T-cell (primary cell): ENCODE measurements around the gene ENPP5. TPM values are rescaled to one million over a fixed set of nuclear protein-coding genes. Genes with fewer than 3 reads are reported as not detected.
"Not testable (repeated sequence)": the region's sequence is repeated elsewhere in the genome, so short reads cannot be mapped to it uniquely, and the experiment has no call there.

Experiments
- ATAC-seq, 4 experiments: fragments of 200-7000 bp in 3 of 4; fragments of 150-1000 bp in 1 of 4; cut with Tn5 transposase; replicated peaks in 1 of 4; 1 replicate in 3 of 4; 2 replicates in 1 of 4; pipeline ENCODE4 v1.10.0; 2021; ENCODE audit warnings: moderate library complexity in 3 of 4, mild to moderate bottlenecking in 2 of 4, moderate number of reproducible peaks in 1 of 4
- CTCF ChIA-PET, 2 donors: fragments of 300-600 bp; sonication (Branson Sonifier 250); formaldehyde crosslinking; loops; one replicate each; lab custom pipeline; 2022; ENCODE audit warnings: antibody characterized with exemption in 2 of 2; lab: Charles Lee
- POLR2A ChIA-PET, 2 donors: fragments of 300-600 bp; sonication (Branson Sonifier 250); formaldehyde crosslinking; loops; one replicate each; lab custom pipeline; 2022; ENCODE audit warnings: antibody characterized with exemption in 2 of 2; lab: Charles Lee
- DNase-seq, 35 experiments: peaks; one replicate each; pipeline versions ENCODE4 v3.0.0 to v3.0.0-alpha.2; 2013 to 2023
- H3K27ac ChIP-seq: one replicate; pipeline ENCODE4 v1.5.1; 2013; ENCODE audit warnings: low read length
- H3K27me3 ChIP-seq, 2 experiments: replicated peaks in 1 of 2; 1 replicate in 1 of 2; 2 replicates in 1 of 2; pipeline versions ENCODE4 v1.6.1 to v1.7.0; 2013; ENCODE audit warnings: low read length in 1 of 2, mixed read lengths in 1 of 2; ENCODE audit not compliant: control insufficient read depth in 2 of 2, insufficient read depth in 2 of 2; ENCODE audit errors: extremely low read depth in 1 of 2
- H3K36me3 ChIP-seq, 2 donors: 1 replicate in 1 of 2; 2 replicates in 1 of 2; pipeline versions ENCODE4 v1.6.1 to v1.7.0; 2013; ENCODE audit warnings: low read length in 1 of 2; ENCODE audit not compliant: control insufficient read depth in 2 of 2, insufficient read depth in 1 of 2; ENCODE audit errors: extremely low read depth in 1 of 2
- H3K4me1 ChIP-seq, 2 experiments: 1 replicate in 1 of 2; 2 replicates in 1 of 2; pipeline versions ENCODE4 v1.6.1 to v1.7.0; 2013; ENCODE audit warnings: low read length in 2 of 2, mixed read lengths in 1 of 2; ENCODE audit not compliant: insufficient read depth in 2 of 2, control insufficient read depth in 1 of 2; ENCODE audit errors: extremely low read depth in 1 of 2
- H3K4me3 ChIP-seq, 2 donors: 1 replicate in 1 of 2; 2 replicates in 1 of 2; pipeline versions ENCODE4 v1.5.1 to v1.7.0; 2013; ENCODE audit warnings: mild to moderate bottlenecking in 2 of 2, low read length in 1 of 2, moderate library complexity in 1 of 2; ENCODE audit not compliant: control insufficient read depth in 1 of 2; ENCODE audit errors: extremely low read depth in 1 of 2
- H3K9me3 ChIP-seq: 2 replicates; pipeline ENCODE4 v1.7.0; 2013
- H3K27ac Mint-ChIP-seq, 2 donors: one replicate each; pipeline ENCODE4 v1.8.0; 2020 to 2021; ENCODE audit warnings: mild to moderate bottlenecking in 2 of 2, mixed read lengths in 2 of 2
- H3K27me3 Mint-ChIP-seq, 2 donors: one replicate each; pipeline ENCODE4 v1.8.0; 2021 to 2022; ENCODE audit warnings: mixed read lengths in 2 of 2
- H3K36me3 Mint-ChIP-seq: one replicate; pipeline ENCODE4 v1.8.0; 2021; ENCODE audit warnings: mixed read lengths
- H3K4me1 Mint-ChIP-seq, 3 donors: one replicate each; pipeline ENCODE4 v1.8.0; 2020 to 2022; ENCODE audit warnings: mixed read lengths in 3 of 3, mild to moderate bottlenecking in 1 of 3
- H3K4me3 Mint-ChIP-seq, 3 donors: one replicate each; pipeline ENCODE4 v1.8.0; 2020 to 2022; ENCODE audit warnings: mild to moderate bottlenecking in 3 of 3, mixed read lengths in 3 of 3, moderate library complexity in 3 of 3
- H3K9me3 Mint-ChIP-seq, 3 donors: one replicate each; pipeline ENCODE4 v1.8.0; 2020 to 2022; ENCODE audit warnings: mixed read lengths in 3 of 3
- WGBS: methylation state at CpG from one replicate; pipeline ENCODE4 v1.1.5; 2013; ENCODE audit warnings: missing lambda C conversion rate; ENCODE audit not compliant: insufficient coverage; 5-methylcytosine and 5-hydroxymethylcytosine counted together
- total RNA-seq, 35 experiments: library from RNA in 6 of 35; stranded (reverse) in 6 of 35; fragments of 120-200 nt in 1 of 35; gene quantifications; one replicate each; pipeline versions ENCODE4 v1.2.1 to v1.2.4 and lab custom pipeline; 2013 to 2026

Gene ENPP5
- total RNA-seq, 5 donors from 2014 or later (not counting 1 experiment from before 2014, with no cell fraction given): 0.38 to 1.7 (median 0.70) TPM

DNA sequence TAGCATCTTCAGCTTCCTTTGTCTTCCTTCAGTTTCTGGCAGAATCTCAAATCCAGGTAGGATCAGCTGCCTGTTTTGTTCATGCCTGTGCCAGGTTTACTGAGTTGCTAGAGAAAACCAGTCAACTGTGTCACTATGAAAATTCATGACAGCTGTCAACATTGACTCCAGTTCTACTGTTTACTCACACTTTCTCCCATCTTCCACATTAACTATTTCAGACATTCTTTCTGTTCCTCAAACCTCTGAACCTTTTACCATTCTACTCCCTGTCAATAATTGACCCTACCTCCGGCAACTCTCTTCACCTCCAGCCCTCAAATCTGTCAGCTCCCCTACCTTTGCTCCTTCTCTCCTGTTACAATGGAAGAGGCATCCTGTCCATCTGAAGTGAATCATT, 32.5 kb downstream of the ENPP5 start:
- POLR2A ChIA-PET: interaction anchor here in 1 of 2 donors (0.6 kb wide), 1 partner anchor 48 kb away, joined by 4 read pairs; no protein-coding TSS in a partner anchor

DNA sequence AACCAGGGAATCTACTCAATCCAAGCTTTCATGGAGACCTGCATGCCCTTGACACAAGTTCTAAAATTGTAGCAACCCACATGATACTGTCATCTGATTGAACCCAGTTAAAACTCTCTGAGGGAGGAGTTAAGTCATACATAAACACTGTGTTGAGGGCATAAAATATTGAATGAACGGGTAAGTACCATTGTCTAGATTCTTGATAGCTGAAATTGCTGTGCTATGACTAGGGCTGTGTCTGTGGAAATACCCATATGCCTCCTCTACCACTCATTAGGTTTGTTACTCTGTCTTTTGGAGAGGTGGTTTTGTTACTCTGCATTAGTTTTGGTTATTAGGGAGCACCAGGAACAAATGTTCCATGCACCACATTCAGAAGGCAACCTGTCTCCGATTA, 33.4 kb downstream of the ENPP5 start:
- Mint-ChIP-seq H3K27ac (no peak overlapping the region), H3K4me3 (no peak overlapping the region), H3K4me1 (peaks cover 37 to 53% (median 48%) of the 10 kb centered on the region in 3 donors), H3K9me3 (no peaks in the 10 kb centered on the region), H3K36me3 (peaks cover 10% of the 10 kb centered on the region), H3K27me3 (no peaks in the 10 kb centered on the region)
- Histone ChIP-seq H3K27me3 (no peaks in the 10 kb centered on the region), H3K4me1 (peaks cover 0 to 2% of the 10 kb centered on the region in 2 experiments), H3K36me3 (peaks cover 0 to 10% of the 10 kb centered on the region in 2 donors), H3K4me3 (no peak overlapping the region), H3K27ac (no peak overlapping the region), H3K9me3 (no peaks in the 10 kb centered on the region)
- ChIA-PET CTCF (interaction anchor here in 1 of 2 donors (0.6 kb wide), 1 partner anchor 910 kb away, joined by 3 read pairs; no protein-coding TSS in a partner anchor), POLR2A (no interaction called here)
- ATAC-seq (no peak), DNase-seq (no peak)
- 80% methylated on average over 1 of the region's 2 CpGs for WGBS

More for the DNA sequence above, 32.5 kb downstream of the ENPP5 start:
- no peaks in the 10 kb centered on the region for H3K27me3 Mint-ChIP-seq
- H3K27ac Mint-ChIP-seq: no peak overlapping the region
- DNase-seq (no peak), ATAC-seq (no peak)
- H3K27me3 ChIP-seq: no peaks in the 10 kb centered on the region
- H3K36me3 Mint-ChIP-seq: peaks cover 17% of the 10 kb centered on the region
- peaks cover 0 to 2% of the 10 kb centered on the region in 2 experiments for H3K4me1 ChIP-seq
- H3K4me3 ChIP-seq: no peak overlapping the region
- CTCF ChIA-PET: interaction anchor here (0.6 to 1.9 kb wide), 4 partner anchors 8 to 909 kb away, joined by 3 to 5 read pairs (median 4); partner anchors contain the start of gene ENPP4 (in 1 of the 2)
- H3K9me3 Mint-ChIP-seq: no peaks in the 10 kb centered on the region
- peaks cover under 1 to 19% of the 10 kb centered on the region in 2 donors for H3K36me3 ChIP-seq
- H3K9me3 ChIP-seq: no peaks in the 10 kb centered on the region
- peaks cover 34 to 50% (median 40%) of the 10 kb centered on the region in 3 donors for H3K4me1 Mint-ChIP-seq
- no peak overlapping the region for H3K27ac ChIP-seq
- H3K4me3 Mint-ChIP-seq: no peak overlapping the region
- WGBS: 100% methylated on average over 1 of the region's 1 CpG

GRCh38 chr6:46136831-46137230, 33.9 kb downstream of the ENPP5 start:
- no peaks in the 10 kb centered on the region for H3K27me3 ChIP-seq
- CTCF ChIA-PET: interaction anchor here in 1 of 2 donors (0.8 kb wide), 1 partner anchor 12 kb away, joined by 3 read pairs; no protein-coding TSS in a partner anchor
- H3K36me3 ChIP-seq: peaks cover 0 to 9% of the 10 kb centered on the region in 2 donors
- peaks cover 0 to 2% of the 10 kb centered on the region in 2 experiments for H3K4me1 ChIP-seq
- H3K27ac Mint-ChIP-seq: no peak overlapping the region
- peaks cover 10% of the 10 kb centered on the region for H3K36me3 Mint-ChIP-seq
- no peaks in the 10 kb centered on the region for H3K9me3 ChIP-seq
- H3K4me1 Mint-ChIP-seq: peaks cover 39 to 54% (median 50%) of the 10 kb centered on the region in 3 donors
- H3K27ac ChIP-seq: no peak overlapping the region
- H3K4me3 Mint-ChIP-seq: no peak overlapping the region
- DNase-seq (no peak), ATAC-seq (no peak)
- no peaks in the 10 kb centered on the region for H3K27me3 Mint-ChIP-seq
- no peak overlapping the region for H3K4me3 ChIP-seq
- WGBS: 91% methylated on average over 1 of the region's 2 CpGs
- no peaks in the 10 kb centered on the region for H3K9me3 Mint-ChIP-seq
- POLR2A ChIA-PET: no interaction called here

GRCh38 chr6:46135176-46135575, 35.6 kb downstream of the ENPP5 start:
- ChIA-PET POLR2A (no interaction called here), CTCF (no interaction called here)
- H3K36me3 ChIP-seq: no peaks in the 10 kb centered on the region
- H3K36me3 Mint-ChIP-seq: peaks cover 7% of the 10 kb centered on the region
- DNase-seq (no peak), ATAC-seq (no peak)
- H3K4me3 ChIP-seq: no peak overlapping the region
- H3K4me1 ChIP-seq: peaks cover 5 to 6% of the 10 kb centered on the region in 2 experiments
- no peaks in the 10 kb centered on the region for H3K27me3 ChIP-seq
- no peaks in the 10 kb centered on the region for H3K27me3 Mint-ChIP-seq
- no peaks in the 10 kb centered on the region for H3K9me3 ChIP-seq
- peaks cover 46 to 64% (median 57%) of the 10 kb centered on the region in 3 donors for H3K4me1 Mint-ChIP-seq
- H3K9me3 Mint-ChIP-seq: no peaks in the 10 kb centered on the region
- H3K27ac ChIP-seq: no peak overlapping the region
- H3K27ac Mint-ChIP-seq: no peak overlapping the region
- WGBS: no CpG with 5 or more reads among the region's 1 CpG
- no peak overlapping the region for H3K4me3 Mint-ChIP-seq

DNA sequence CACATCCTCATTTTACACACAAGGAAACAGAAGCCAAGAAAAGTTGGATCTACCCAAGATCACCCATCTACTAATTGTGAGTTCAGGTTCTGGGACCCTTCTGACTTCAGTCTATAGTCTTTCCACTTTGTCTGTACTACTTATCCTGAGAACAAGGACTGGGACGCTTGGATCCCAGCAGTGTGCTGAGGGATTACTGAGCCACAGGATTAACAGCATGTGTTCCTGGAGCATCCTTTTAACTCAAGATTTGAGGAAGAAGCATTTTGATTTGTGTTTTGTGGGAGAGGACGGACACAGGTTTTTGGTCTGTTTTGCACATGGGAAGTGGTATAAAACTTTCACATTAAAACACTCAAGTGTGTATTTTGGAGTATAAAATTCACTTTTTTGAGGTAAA, 36.6 kb downstream of the ENPP5 start:
- Mint-ChIP-seq H3K27me3 (no peaks in the 10 kb centered on the region), H3K4me3 (no peak overlapping the region), H3K36me3 (peaks cover 2% of the 10 kb centered on the region), H3K9me3 (no peaks in the 10 kb centered on the region), H3K4me1 (peaks cover 45 to 64% (median 60%) of the 10 kb centered on the region in 3 donors), H3K27ac (no peak overlapping the region)
- H3K4me3 ChIP-seq: no peak overlapping the region
- no peak overlapping the region for H3K27ac ChIP-seq
- ChIA-PET CTCF (no interaction called here), POLR2A (no interaction called here)
- 100% methylated on average over 1 of the region's 2 CpGs for WGBS
- no peaks in the 10 kb centered on the region for H3K27me3 ChIP-seq
- H3K4me1 ChIP-seq: peaks cover 5 to 7% of the 10 kb centered on the region in 2 experiments
- no peaks in the 10 kb centered on the region for H3K9me3 ChIP-seq
- H3K36me3 ChIP-seq: no peaks in the 10 kb centered on the region
- ATAC-seq: no peak
- no peak for DNase-seq

DNA sequence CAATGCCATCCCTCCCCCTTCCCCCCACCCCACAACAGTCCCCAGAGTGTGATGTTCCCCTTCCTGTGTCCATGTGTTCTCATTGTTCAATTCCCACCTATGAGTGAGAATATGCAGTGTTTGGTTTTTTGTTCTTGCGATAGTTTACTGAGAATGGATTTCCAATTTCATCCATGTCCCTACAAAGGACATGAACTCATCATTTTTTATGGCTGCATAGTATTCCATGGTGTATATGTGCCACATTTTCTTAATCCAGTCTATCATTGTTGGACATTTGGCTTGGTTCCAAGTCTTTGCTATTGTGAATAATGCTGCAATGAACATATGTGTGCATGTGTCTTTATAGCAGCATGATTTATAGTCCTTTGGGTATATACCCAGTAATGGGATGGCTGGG, 39.5 kb downstream of the ENPP5 start:
- CTCF ChIA-PET, H3K27me3 Mint-ChIP-seq, H3K9me3 Mint-ChIP-seq, H3K27ac ChIP-seq, H3K27me3 ChIP-seq, H3K9me3 ChIP-seq, H3K27ac Mint-ChIP-seq, ATAC-seq, DNase-seq, H3K36me3 ChIP-seq, H3K36me3 Mint-ChIP-seq, H3K4me3 ChIP-seq: not testable (repeated sequence)
- WGBS: no CpG with 5 or more reads among the region's 1 CpG
- Mint-ChIP-seq H3K4me3 (peak overlapping the region in 1 of 3 donors; percentile 57), H3K4me1 (peaks cover 49 to 63% (median 50%) of the 10 kb centered on the region in 3 donors)
- peaks cover 8 to 16% of the 10 kb centered on the region in 2 experiments for H3K4me1 ChIP-seq
- POLR2A ChIA-PET: interaction anchor here in 1 of 2 donors (0.5 kb wide), 1 partner anchor 954 kb away, joined by 7 read pairs; no protein-coding TSS in a partner anchor
